Nephron progenitor cell (in vitro differentiated cells): ENCODE results near the gene GCDH.

Experiments
- DNase-seq: peaks from one replicate; pipeline ENCODE4 v3.0.0; 2021
- H3K27ac Mint-ChIP-seq: 2 replicates; pipeline ENCODE4 v1.8.0; 2021; ENCODE audit warnings: mild to moderate bottlenecking, moderate library complexity, mixed read lengths
- H3K27me3 Mint-ChIP-seq: 2 replicates; pipeline ENCODE4 v1.8.0; 2021; ENCODE audit warnings: mild to moderate bottlenecking, low read depth, mixed read lengths; ENCODE audit not compliant: poor library complexity
- H3K36me3 Mint-ChIP-seq: 2 replicates; pipeline ENCODE4 v1.8.0; 2021; ENCODE audit warnings: low read depth, mixed read lengths
- H3K4me1 Mint-ChIP-seq: 2 replicates; pipeline ENCODE4 v1.8.0; 2021; ENCODE audit warnings: mixed read lengths
- H3K4me3 Mint-ChIP-seq: 2 replicates; pipeline ENCODE4 v1.8.0; 2021; ENCODE audit warnings: mild to moderate bottlenecking, moderate library complexity, mixed read lengths
- H3K9me3 Mint-ChIP-seq: 2 replicates; pipeline ENCODE4 v1.8.0; 2021; ENCODE audit warnings: mild to moderate bottlenecking, moderate library complexity, mixed read lengths
- TF ChIP-seq, protein P1 (sequence below): fragments of 200-600 bp; sonication (generic); IDR thresholded peaks from 2 replicates; pipeline ENCODE4 v1.5.0; 2021; ENCODE audit warnings: antibody characterized with exemption

The GCDH gene

DNA sequence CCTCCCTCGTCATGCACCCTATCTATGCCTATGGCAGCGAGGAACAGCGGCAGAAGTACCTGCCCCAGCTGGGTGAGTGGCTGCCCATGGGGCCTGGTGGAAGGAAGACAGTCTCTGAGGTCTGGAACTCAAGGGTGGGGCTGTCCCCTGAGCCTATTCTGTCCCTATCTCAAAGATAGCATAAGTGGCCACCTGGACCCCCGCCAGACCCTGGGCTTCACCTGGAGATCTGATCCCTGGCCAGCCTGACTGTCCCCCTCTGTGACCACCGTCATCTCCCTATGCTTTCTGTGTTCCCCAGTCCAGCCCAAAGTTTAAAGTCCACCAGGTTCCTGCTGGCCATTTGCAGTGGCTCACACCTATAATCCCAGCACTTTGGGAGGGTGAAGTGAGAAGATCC is 2.6 kb downstream of the GCDH start:
- Mint-ChIP-seq H3K4me1 (peaks cover 26% of the 10 kb centered on the region), H3K27ac (no peak overlapping the region), H3K36me3 (peaks cover 13% of the 10 kb centered on the region), H3K4me3 (peak overlapping the region; percentile 69), H3K9me3 (no peaks in the 10 kb centered on the region), H3K27me3 (peaks cover 11% of the 10 kb centered on the region)
- DNase-seq: no peak
- TF ChIP-seq, protein P1, sequence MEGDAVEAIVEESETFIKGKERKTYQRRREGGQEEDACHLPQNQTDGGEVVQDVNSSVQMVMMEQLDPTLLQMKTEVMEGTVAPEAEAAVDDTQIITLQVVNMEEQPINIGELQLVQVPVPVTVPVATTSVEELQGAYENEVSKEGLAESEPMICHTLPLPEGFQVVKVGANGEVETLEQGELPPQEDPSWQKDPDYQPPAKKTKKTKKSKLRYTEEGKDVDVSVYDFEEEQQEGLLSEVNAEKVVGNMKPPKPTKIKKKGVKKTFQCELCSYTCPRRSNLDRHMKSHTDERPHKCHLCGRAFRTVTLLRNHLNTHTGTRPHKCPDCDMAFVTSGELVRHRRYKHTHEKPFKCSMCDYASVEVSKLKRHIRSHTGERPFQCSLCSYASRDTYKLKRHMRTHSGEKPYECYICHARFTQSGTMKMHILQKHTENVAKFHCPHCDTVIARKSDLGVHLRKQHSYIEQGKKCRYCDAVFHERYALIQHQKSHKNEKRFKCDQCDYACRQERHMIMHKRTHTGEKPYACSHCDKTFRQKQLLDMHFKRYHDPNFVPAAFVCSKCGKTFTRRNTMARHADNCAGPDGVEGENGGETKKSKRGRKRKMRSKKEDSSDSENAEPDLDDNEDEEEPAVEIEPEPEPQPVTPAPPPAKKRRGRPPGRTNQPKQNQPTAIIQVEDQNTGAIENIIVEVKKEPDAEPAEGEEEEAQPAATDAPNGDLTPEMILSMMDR: no peak

DNA sequence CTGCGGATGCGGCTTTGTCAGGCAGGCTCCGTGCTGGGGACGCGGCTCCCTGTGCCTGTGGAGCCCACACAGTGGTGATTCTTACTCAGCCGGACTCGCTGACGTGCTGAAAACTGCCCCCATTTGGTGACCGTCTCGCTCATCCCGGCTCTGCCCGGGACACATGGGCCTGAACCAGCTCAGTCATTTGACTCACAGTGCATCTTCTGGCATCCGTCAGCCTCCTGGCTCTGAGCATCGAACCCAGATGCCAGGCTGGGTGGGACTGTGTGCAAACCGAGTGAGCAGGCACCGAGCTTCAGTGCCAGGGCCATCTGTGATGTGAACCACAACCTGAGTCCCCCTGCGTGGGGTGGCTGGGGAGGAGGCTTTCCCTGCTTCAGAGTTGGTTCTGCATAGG is 5.5 kb downstream of the GCDH start:
- Mint-ChIP-seq H3K36me3 (peaks cover 13% of the 10 kb centered on the region), H3K9me3 (no peaks in the 10 kb centered on the region), H3K27me3 (no peaks in the 10 kb centered on the region), H3K4me3 (no peak overlapping the region), H3K27ac (no peak overlapping the region), H3K4me1 (peaks cover 9% of the 10 kb centered on the region)
- TF ChIP-seq, protein P1: no peak
- no peak for DNase-seq

DNA sequence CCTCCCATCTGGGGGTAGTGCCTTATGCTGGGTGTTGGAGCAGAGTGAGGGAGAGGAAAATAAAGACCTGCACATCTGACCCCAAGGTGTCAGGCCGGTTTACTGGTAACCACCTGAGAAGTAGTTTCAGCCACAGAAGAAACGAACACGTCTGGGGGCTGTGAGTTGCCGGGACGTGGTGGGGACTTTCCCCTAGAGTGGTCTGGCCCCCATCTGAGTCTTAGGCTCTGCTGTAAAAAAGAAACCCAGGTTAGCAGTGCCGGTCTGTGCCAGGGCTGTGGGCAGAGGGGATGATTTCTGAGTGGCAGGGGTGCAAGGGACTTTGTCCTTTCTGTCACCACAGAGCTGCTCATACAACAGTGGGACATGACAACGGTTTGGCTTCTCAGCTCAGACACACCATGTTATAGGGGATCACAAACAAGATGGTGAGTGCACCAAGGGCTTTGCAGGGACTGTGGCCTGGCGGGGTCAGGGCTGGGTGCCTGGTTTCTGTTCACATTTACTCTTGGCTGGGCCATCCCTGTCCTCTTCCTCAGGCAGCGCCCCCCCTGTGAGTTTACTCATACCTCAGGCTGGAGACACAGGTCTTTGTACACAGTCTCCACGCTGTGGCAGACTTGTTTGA is 9.0 kb downstream of the GCDH start:
- Mint-ChIP-seq H3K27me3 (peaks cover 3% of the 10 kb centered on the region), H3K9me3 (no peaks in the 10 kb centered on the region), H3K36me3 (peaks cover 2% of the 10 kb centered on the region), H3K4me3 (no peak overlapping the region), H3K27ac (peak overlapping the region; percentile 51), H3K4me1 (no peaks in the 10 kb centered on the region)
- no peak for DNase-seq
- TF ChIP-seq, protein P1: no peak

DNA sequence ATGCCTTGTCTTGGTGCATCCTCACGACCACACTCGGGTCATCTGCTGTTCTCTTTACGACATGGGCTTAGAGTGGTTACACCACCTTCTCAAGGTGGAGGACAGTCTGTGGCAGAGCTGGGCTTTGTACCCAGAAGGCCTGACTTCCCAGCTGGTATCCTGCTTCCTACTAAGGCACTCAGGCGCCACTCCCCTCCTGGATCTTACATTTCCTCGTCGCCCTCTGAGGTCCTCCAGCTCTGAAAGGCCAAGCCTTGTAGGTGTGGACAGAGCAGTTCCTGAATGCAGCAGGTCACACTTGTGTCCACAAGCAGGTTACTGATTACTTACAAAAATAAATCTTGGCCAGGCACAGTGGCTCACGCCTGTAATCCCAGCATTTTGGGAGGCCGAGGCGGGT is 16.2 kb downstream of the GCDH start:
- Mint-ChIP-seq H3K27me3 (peaks cover 3% of the 10 kb centered on the region), H3K36me3 (no peaks in the 10 kb centered on the region), H3K4me1 (peaks cover 12% of the 10 kb centered on the region), H3K27ac (no peak overlapping the region), H3K9me3 (no peaks in the 10 kb centered on the region), H3K4me3 (no peak overlapping the region)
- TF ChIP-seq, protein P1: no peak
- DNase-seq: no peak

DNA sequence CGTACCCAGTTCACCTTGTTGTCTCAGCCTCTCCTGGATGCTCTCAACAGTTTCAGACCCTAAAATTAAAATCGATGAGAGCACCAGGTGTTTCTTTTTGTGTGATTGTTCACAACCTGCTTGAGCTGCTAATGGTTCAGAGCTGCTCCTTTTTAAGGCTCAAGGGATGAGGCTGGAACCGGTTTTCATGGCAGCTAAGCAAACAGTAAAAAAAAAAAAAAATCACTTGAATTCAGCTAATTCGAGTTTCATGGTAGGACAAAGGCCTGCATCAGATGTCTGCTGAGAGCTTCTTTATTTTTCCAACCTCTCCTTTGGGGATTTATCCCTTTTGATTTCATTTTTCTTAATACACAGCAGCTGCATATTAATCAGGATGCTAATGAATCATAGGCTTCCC is 21.6 kb downstream of the GCDH start:
- H3K36me3 Mint-ChIP-seq: no peaks in the 10 kb centered on the region
- TF ChIP-seq, protein P1: no peak
- no peak for DNase-seq
- H3K4me1 Mint-ChIP-seq: peaks cover 34% of the 10 kb centered on the region
- peaks cover 3% of the 10 kb centered on the region for H3K27me3 Mint-ChIP-seq
- no peak overlapping the region for H3K27ac Mint-ChIP-seq
- H3K4me3 Mint-ChIP-seq: no peak overlapping the region
- H3K9me3 Mint-ChIP-seq: no peaks in the 10 kb centered on the region

DNA sequence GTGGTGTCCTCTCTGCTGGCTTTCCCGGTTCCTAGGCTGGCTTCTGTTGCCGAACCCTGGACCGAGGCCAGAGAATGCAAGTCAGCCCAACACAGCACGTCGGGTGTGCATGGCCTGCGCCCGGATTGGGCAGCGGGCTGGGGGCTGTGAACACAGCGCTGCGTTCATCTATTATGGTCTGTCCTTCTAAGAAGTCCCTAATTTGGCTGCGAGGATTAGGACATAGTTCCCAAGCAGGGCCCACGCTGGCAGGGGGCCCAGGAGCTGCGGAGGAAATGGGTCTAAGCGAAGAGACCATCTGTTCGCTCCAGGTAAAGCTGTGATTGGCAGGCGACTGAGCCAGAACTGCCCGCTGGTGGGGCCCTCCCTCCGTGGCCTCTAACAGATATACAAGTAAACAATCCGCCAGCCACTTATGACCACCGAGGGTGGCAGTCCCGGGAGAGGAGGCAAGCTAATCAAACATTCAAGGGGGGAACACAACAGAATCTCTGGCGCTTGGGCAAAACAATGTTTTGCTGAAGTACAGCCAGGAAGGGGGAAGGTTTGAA is 22.1 kb downstream of the GCDH start:
- Mint-ChIP-seq H3K36me3 (no peaks in the 10 kb centered on the region), H3K4me1 (peaks cover 34% of the 10 kb centered on the region), H3K27me3 (peaks cover 3% of the 10 kb centered on the region), H3K9me3 (no peaks in the 10 kb centered on the region), H3K27ac (peak overlapping the region; percentile 78), H3K4me3 (peak overlapping the region; percentile 6)
- DNase-seq: peak; percentile 29
- TF ChIP-seq, protein P1: no peak
